22Rv1 (cell line): Measurements from ENCODE around the gene SHQ1.

Experiments
- ZFX ChIP-seq: fragments of 450-650 bp; IDR thresholded peaks from 2 replicates; pipeline ENCODE4 v1.6.1; 2017; ENCODE audit warnings: antibody characterized with exemption, borderline replicate concordance
- TF ChIP-seq, protein P1 (sequence below): fragments of 450-650 bp; IDR thresholded peaks from 2 replicates; pipeline ENCODE4 v1.5.1; 2017; ENCODE audit warnings: mild to moderate bottlenecking

DNA sequence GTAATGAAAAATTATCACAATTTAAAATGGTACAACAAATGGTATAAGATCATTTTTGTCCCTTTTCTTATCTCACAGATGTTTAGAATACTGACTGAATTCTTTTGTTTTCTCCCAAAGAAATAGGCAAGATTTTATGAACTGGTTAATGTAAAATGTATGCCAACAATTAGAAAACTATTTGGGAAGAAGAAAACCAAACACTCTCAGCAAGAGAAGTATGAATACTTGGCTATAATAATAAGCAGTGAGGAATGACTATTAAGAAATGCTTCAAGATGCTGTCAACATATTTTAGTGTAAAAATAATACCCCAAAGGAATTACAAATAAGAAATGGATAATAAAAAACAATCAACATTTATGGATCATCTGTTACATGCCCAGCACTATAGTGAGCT lies 18.5 kb downstream of the SHQ1 start:
- TF ChIP-seq, protein P1, sequence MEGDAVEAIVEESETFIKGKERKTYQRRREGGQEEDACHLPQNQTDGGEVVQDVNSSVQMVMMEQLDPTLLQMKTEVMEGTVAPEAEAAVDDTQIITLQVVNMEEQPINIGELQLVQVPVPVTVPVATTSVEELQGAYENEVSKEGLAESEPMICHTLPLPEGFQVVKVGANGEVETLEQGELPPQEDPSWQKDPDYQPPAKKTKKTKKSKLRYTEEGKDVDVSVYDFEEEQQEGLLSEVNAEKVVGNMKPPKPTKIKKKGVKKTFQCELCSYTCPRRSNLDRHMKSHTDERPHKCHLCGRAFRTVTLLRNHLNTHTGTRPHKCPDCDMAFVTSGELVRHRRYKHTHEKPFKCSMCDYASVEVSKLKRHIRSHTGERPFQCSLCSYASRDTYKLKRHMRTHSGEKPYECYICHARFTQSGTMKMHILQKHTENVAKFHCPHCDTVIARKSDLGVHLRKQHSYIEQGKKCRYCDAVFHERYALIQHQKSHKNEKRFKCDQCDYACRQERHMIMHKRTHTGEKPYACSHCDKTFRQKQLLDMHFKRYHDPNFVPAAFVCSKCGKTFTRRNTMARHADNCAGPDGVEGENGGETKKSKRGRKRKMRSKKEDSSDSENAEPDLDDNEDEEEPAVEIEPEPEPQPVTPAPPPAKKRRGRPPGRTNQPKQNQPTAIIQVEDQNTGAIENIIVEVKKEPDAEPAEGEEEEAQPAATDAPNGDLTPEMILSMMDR, result no peak
- TF ChIP-seq ZFX, result no peak
